K562 (cell line): ENCODE measurements around the gene PDLIM5. TPM values are rescaled to one million over a fixed set of nuclear protein-coding genes. Genes with fewer than 3 reads are reported as not detected.
"Not testable (repeated sequence)": the region's sequence is repeated elsewhere in the genome, so short reads cannot be mapped to it uniquely, and the experiment has no call there.

ENCODE experiments used
- ATAC-seq: fragments of 200-7000 bp; cut with Tn5 transposase; 3 replicates; pipeline ENCODE4 v1.9.1; 2020; ENCODE audit warnings: moderate library complexity
- BruUV-seq: library from RNA; stranded (reverse); fragments of 400-500 nt; replicated peaks from 2 replicates; lab custom pipeline; 2021; lab: Mats Ljungman, UMichigan
- CTCF ChIA-PET: fragments of 300-600 bp; formaldehyde crosslinking; extraction: SDS; loops from one replicate; lab custom pipeline; 2021; ENCODE audit warnings: low intra/inter-chr PET ratio; lab: Yijun Ruan, JAX
- POLR2A ChIA-PET: fragments of 300-600, 350-650 bp; sonication (Branson Sonifier 250); formaldehyde crosslinking; extraction: SDS; loops from one replicate; lab custom pipeline; 2021; ENCODE audit warnings: antibody characterized with exemption, inconsistent platforms; lab: Yijun Ruan, JAX
- DNase-seq, 4 experiments: peaks; one replicate each; pipeline versions ENCODE4 v3.0.0 to v3.0.0-alpha.2; 2011 to 2018; ENCODE audit warnings: low spot score in 3 of 4, mixed read lengths in 3 of 4; ENCODE audit errors: extremely low read depth in 1 of 4
- FAIRE-seq: peaks from 2 replicates; lab custom pipeline; 2011; peaks lifted over from hg19 to GRCh38; lab: Jason Lieb, UNC
- H2AFZ ChIP-seq: 2 replicates; pipeline ENCODE4 v1.6.0; 2011; ENCODE audit warnings: low read depth, low read length, control low read depth, inconsistent platforms
- H3K27ac ChIP-seq: fragments of 200-600 bp; 3 replicates; pipeline ENCODE4 v1.8.0; 2011; ENCODE audit warnings: low read depth, mild to moderate bottlenecking, control low read depth, inconsistent platforms, low read length, moderate library complexity, mixed read lengths; ENCODE audit errors: extremely low read depth
- H3K27me3 ChIP-seq, 2 experiments: fragments of 300-600 bp in 1 of 2; 2 replicates in 1 of 2; 3 replicates in 1 of 2; pipeline versions ENCODE4 v1.6.0 to v1.8.0; 2011; ENCODE audit warnings: inconsistent platforms in 2 of 2, low read length in 2 of 2, mild to moderate bottlenecking in 1 of 2, mixed read lengths in 1 of 2, moderate library complexity in 1 of 2; ENCODE audit not compliant: control insufficient read depth in 2 of 2, insufficient read depth in 2 of 2
- H3K36me3 ChIP-seq: fragments of 300-600 bp; 3 replicates; pipeline ENCODE4 v1.8.0; 2011; ENCODE audit warnings: mild to moderate bottlenecking, low read length, inconsistent platforms; ENCODE audit not compliant: control insufficient read depth, insufficient read depth
- H3K4me1 ChIP-seq, 2 experiments: fragments of 200-600 bp in 1 of 2; replicated peaks in 1 of 2; 2 replicates in 1 of 2; 3 replicates in 1 of 2; pipeline versions ENCODE4 v1.5.1 to v1.8.0; 2011; ENCODE audit warnings: inconsistent platforms in 2 of 2, low read length in 2 of 2, mild to moderate bottlenecking in 1 of 2, mixed read lengths in 1 of 2, moderate library complexity in 1 of 2; ENCODE audit not compliant: control insufficient read depth in 2 of 2, insufficient read depth in 2 of 2
- H3K4me2 ChIP-seq: 2 replicates; pipeline ENCODE4 v1.6.1; 2011; ENCODE audit warnings: low read length, control low read depth, inconsistent platforms, mixed read lengths; ENCODE audit not compliant: insufficient read depth
- H3K4me3 ChIP-seq: fragments of 200-600 bp; sonication (generic), shearing (Covaris generic); 2 replicates; pipeline ENCODE4 v1.5.1; 2016; ENCODE audit warnings: control low read depth, inconsistent platforms
- H3K79me2 ChIP-seq: fragments of 200-600 bp; 3 replicates; pipeline ENCODE4 v1.8.0; 2011; ENCODE audit warnings: low read length, inconsistent platforms; ENCODE audit not compliant: control insufficient read depth, insufficient read depth
- H3K9ac ChIP-seq, 2 experiments: 2 replicates each; pipeline versions ENCODE4 v1.6.0 to v1.6.1; 2011; ENCODE audit warnings: low read depth in 2 of 2, low read length in 2 of 2, control low read depth in 1 of 2, inconsistent platforms in 1 of 2, mild to moderate bottlenecking in 1 of 2, mixed read lengths in 1 of 2; ENCODE audit not compliant: insufficient read depth in 1 of 2
- H3K9me1 ChIP-seq: one replicate; pipeline ENCODE4 v1.6.0; 2011; ENCODE audit warnings: inconsistent platforms, mild to moderate bottlenecking, low read length, moderate library complexity; ENCODE audit not compliant: control insufficient read depth, insufficient read depth
- H3K9me3 ChIP-seq: replicated peaks from 2 replicates; pipeline ENCODE4 v1.5.1; 2011; ENCODE audit warnings: low read depth, low read length, inconsistent platforms; ENCODE audit not compliant: control insufficient read depth, insufficient read depth
- H4K20me1 ChIP-seq: replicated peaks from 2 replicates; pipeline ENCODE4 v1.6.1; 2011; ENCODE audit warnings: low read length, inconsistent platforms, mixed read lengths; ENCODE audit not compliant: control insufficient read depth, insufficient read depth
- KDM1A ChIP-seq, 2 experiments: fragments of 450-650 bp; IDR thresholded peaks; 2 replicates each; pipeline ENCODE4 v1.6.1; 2016; ENCODE audit warnings: mild to moderate bottlenecking in 2 of 2
- KLF13 ChIP-seq: fragments of 450-650 bp; IDR thresholded peaks from 2 replicates; pipeline ENCODE4 v1.6.1; 2016; ENCODE audit warnings: missing genetic modification characterization, low read depth, mild to moderate bottlenecking, missing compliant biosample characterization, moderate library complexity, borderline replicate concordance
- ZNF146 ChIP-seq: IDR thresholded peaks from one replicate; pipeline ENCODE4 v1.6.1; 2018; ENCODE audit warnings: missing compliant biosample characterization; ENCODE audit not compliant: unreplicated experiment
- ZNF316 ChIP-seq: fragments of 450-650 bp; IDR thresholded peaks from 2 replicates; pipeline ENCODE4 v1.6.1; 2016
- WGBS: fragments of 100-300 bp; shearing (Covaris generic); methylation state at CpG from one replicate; pipeline ENCODE4 v1.1.6; 2016; ENCODE audit warnings: low coverage, mixed read lengths; ENCODE audit not compliant: insufficient coverage; ENCODE audit errors: missing lambda C conversion rate; 5-methylcytosine and 5-hydroxymethylcytosine counted together
- in situ Hi-C: fragments of 300-500 bp; cut with MboI; formaldehyde crosslinking; loops from 4 replicates; pipeline ENCODE4 v1.15.0; 2018; ENCODE audit warnings: inconsistent platforms, mixed read lengths
- intact Hi-C: fragments of 100-400 bp; cut with micrococcal nuclease; formaldehyde crosslinking; loops from 2 replicates; pipeline ENCODE4 v1.14.2; 2022
- polyA plus RNA-seq, 8 experiments: library from polyadenylated mRNA; depleted of rRNA in 4 of 8; stranded (reverse) in 5 of 8; unstranded in 3 of 8; fragments of >200 nt; fragmentation: Nextera tagmentation in 2 of 8; fragmentation: Illumina TruSeq in 1 of 8; extraction: Ambion mirVana in 2 of 8; extraction: Trizol in 1 of 8; gene quantifications; 2 replicates each; pipeline versions ENCODE4 v1.2.1 to v1.2.3, GENCODE V29; 2011 to 2014; ENCODE audit warnings: inconsistent platforms in 1 of 8, missing spikeins in 1 of 8
- total RNA-seq, 7 experiments: library from RNA; depleted of rRNA in 6 of 7; stranded (reverse); fragments of >200 nt in 6 of 7; fragmentation: Illumina TruSeq in 2 of 7; extraction: Trizol in 2 of 7; gene quantifications; 2 replicates each; pipeline versions ENCODE4 v1.2.1 to v1.2.3, GENCODE V29; 2011 to 2021; ENCODE audit warnings: low replicate concordance in 1 of 7

PDLIM5 gene
- total and polyA plus RNA-seq, 9 of the 15 experiments (the other 6 are each of a cell fraction or from before 2014, with no cell fraction given), result 36.9 to 127 (median 62.5) TPM

GRCh38 chr4:94551643-94552564 lies 100.2 kb downstream of the PDLIM5 start:
- FAIRE-seq (no peak), ATAC-seq (no peak), DNase-seq (no peak)
- Histone ChIP-seq H2AFZ (no peak overlapping the region), H3K27ac (no peak overlapping the region), H3K9me1 (no peaks in the 10 kb centered on the region), H3K36me3 (no peaks in the 10 kb centered on the region; the same call in 2 of the 3 replicates), H3K4me2 (no peak overlapping the region), H3K79me2 (peaks cover 32% of the 10 kb centered on the region), H3K27me3 (no peaks in the 10 kb centered on the region), H3K9me3 (no peaks in the 10 kb centered on the region), H3K9ac (no peak overlapping the region), H3K4me3 (no peak overlapping the region), H3K4me1 (peaks cover 5 to 24% of the 10 kb centered on the region in 2 experiments; a peak in 4 of 5 replicates), H4K20me1 (no peaks in the 10 kb centered on the region)
- ChIA-PET CTCF (no interaction called here), POLR2A (interaction anchor here (0.8 to 1.5 kb wide), 2 partner anchors 11 to 502 kb away, joined by 3 read pairs; no protein-coding TSS in a partner anchor)
- no peak for TF ChIP-seq KLF13 (tag)
- TF ChIP-seq ZNF316, result peak; percentile 7; the same call in 1 of the 2 replicates
- no TSS peak for BruUV-seq
- 94% methylated on average over 3 of the region's 3 CpGs for WGBS
- in situ Hi-C loops (no loop called here), intact Hi-C loops (loop anchor here (5.0 kb wide), 2 partner anchors 65 to 100 kb away; partner anchors contain the start of gene PDLIM5)

DNA sequence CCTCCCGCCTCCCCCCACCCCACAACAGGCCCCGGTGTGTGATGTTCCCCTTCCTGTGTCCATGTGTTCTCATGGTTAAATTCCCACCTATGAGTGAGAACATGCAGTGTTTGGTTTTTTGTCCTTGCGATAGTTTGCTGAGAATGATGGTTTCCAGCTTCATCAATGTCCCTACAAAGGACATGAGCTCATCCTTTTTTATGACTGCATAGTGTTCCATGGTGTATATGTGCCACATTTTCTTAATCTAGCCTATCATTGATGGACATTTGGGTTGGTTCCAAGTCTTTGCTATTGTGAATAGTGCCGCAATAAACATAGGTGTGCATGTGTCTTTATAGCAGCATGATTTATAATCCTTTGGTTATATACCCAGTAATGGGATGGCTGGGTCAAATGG lies 104.3 kb downstream of the PDLIM5 start:
- H3K27me3 ChIP-seq, CTCF ChIA-PET, H3K36me3 ChIP-seq, H4K20me1 ChIP-seq, ATAC-seq, BruUV-seq, H3K9ac ChIP-seq, H3K27ac ChIP-seq, H3K9me1 ChIP-seq, in situ Hi-C loops, DNase-seq, H3K4me3 ChIP-seq, H3K9me3 ChIP-seq, POLR2A ChIA-PET, FAIRE-seq, intact Hi-C loops, H3K4me2 ChIP-seq, H2AFZ ChIP-seq: not testable (repeated sequence)
- WGBS, result 100% methylated on average over 1 of the region's 4 CpGs
- Histone ChIP-seq H3K79me2 (peaks cover 16% of the 10 kb centered on the region; the same call in 2 of the 3 replicates), H3K4me1 (peaks cover 3 to 16% of the 10 kb centered on the region in 2 experiments; a peak in 2 of 5 replicates)
- TF ChIP-seq ZNF146 (CRISPR knock-in tag), result peak; percentile 67
- TF ChIP-seq KDM1A (IDR thresholded peaks at IDR 0.05), result peak in 1 of 2 experiments; percentile 17; a peak in 1 of 4 replicates
